GM13977 (cell line): Measurements from ENCODE around the gene ATP11A.

Experiments
- DNase-seq: peaks from one replicate; pipeline ENCODE4 v3.0.0; 2012; ENCODE audit warnings: low spot score
- CTCF ChIP-seq: IDR thresholded peaks from 2 replicates; pipeline ENCODE4 v1.5.1; 2012; ENCODE audit warnings: mild to moderate bottlenecking, control low read depth; ENCODE audit not compliant: insufficient read depth; ENCODE audit errors: extremely low read depth, missing control alignments
- in situ Hi-C: fragments of 300-500 bp; cut with MboI; formaldehyde crosslinking; loops from one replicate; pipeline ENCODE4 v1.12.0; 2022; ENCODE audit warnings: low sequenced_read_pairs, low pct_unique_long_range_greater_than_20kb, mixed read lengths, inconsistent platforms; ENCODE audit not compliant: unreplicated experiment

Gene ATP11A

GRCh38 chr13:112900691-112901091, 210.9 kb downstream of the ATP11A start:
- no peak for TF ChIP-seq CTCF
- in situ Hi-C loops = no loop called here
- DNase-seq = no peak

GRCh38 chr13:112902101-112902651, 212.3 kb downstream of the ATP11A start:
- no peak for DNase-seq
- no peak for TF ChIP-seq CTCF
- in situ Hi-C loops = no loop called here

- TF ChIP-seq CTCF = no peak
- in situ Hi-C loops = no loop called here
- no peak for DNase-seq
These were observed 212.8 kb downstream of the ATP11A start for GRCh38 chr13:112902669-112903068.

GRCh38 chr13:112903071-112903577, 213.3 kb downstream of the ATP11A start:
- DNase-seq = no peak
- in situ Hi-C loops = no loop called here
- no peak for TF ChIP-seq CTCF

GRCh38 chr13:112903606-112904195, 213.9 kb downstream of the ATP11A start:
- DNase-seq = no peak
- TF ChIP-seq CTCF = no peak
- in situ Hi-C loops = no loop called here

- DNase-seq = no peak
- in situ Hi-C loops = no loop called here
- TF ChIP-seq CTCF = no peak
These were observed 214.7 kb downstream of the ATP11A start for GRCh38 chr13:112904436-112904960.
